ENCODE results near the gene KAT2B. TPM values are rescaled to one million over a fixed set of nuclear protein-coding genes. Genes with fewer than 3 reads are reported as not detected.

KAT2B gene
- total and polyA plus RNA-seq, 9 donors: 13.4 to 22.9 (median 17.2) TPM

DNA sequence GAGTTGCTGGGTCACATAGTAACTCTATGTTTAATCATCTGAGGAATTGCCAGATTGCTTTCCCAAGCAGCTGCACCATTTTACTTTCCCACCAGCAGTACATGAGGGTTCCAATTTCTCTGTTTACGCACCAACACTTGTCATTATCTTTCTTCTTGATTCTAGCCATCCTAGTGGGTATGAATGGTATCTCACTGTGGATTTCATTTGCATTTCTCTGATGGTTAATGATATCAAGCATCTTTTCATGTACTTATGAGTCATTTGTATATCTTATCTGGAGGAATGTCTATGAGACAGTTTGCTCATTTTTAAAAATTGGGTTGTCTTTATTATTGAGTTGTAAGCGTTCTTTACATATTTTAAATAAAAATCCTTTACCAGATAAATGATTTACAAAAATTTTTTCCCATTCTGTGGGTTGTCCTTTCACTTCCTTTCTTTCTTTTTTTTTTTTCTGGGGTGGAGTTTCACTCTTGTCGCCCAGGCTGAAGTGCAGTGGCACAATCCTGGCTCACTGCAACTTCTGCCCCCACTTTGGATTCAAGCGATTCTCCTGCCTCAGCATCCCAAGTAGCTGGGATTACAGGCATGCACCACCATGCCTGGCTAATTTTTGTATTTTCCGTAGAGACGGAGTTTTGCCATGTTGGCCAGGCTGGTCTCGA, 154.7 kb downstream of the KAT2B start:
- WGBS (ENCODE audit: insufficient coverage): 93% methylated on average over 4 of the region's 7 CpGs
- Histone ChIP-seq H3K27me3 (ENCODE audit: control insufficient read depth, insufficient read depth, low read length) (no peaks in the 10 kb centered on the region), H3K4me1 (ENCODE audit: control insufficient read depth, insufficient read depth, low read length) (no peaks in the 10 kb centered on the region)

DNA sequence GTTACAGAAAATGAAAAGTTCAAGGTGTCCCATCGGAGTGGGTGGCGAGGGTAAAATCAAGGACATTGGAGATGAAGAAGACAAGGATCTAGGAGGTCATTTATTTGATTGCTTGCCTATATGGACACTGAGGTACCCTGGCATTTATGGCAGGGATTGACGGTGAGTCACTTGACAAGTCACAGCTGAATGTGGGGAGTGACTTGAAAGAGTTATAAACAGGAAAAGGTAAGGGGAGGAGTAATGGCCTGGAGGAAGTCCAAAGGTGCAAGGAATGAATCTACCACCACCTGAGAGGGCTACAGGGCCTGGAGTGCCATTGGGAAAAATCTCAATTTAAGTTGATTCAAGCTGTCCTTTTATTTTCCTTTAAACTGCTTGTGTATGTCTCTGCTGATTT, 157.5 kb downstream of the KAT2B start:
- H3K4me1 ChIP-seq (ENCODE audit: control insufficient read depth, insufficient read depth, low read length): no peaks in the 10 kb centered on the region
- H3K27ac ChIP-seq (ENCODE audit: low read length): no peak overlapping the region
- no peaks in the 10 kb centered on the region for H3K9me3 ChIP-seq (replicated peaks; ENCODE audit: control insufficient read depth, low read depth, low read length)
- no peak overlapping the region for H3K4me3 ChIP-seq (ENCODE audit: low read length)
- H3K36me3 ChIP-seq (ENCODE audit: control insufficient read depth, insufficient read depth, low read length): no peaks in the 10 kb centered on the region
- WGBS (ENCODE audit: insufficient coverage): 82% methylated on average over 3 of the region's 3 CpGs
- no peaks in the 10 kb centered on the region for H3K27me3 ChIP-seq (ENCODE audit: control insufficient read depth, insufficient read depth, low read length)
- DNase-seq: no peak

More for the DNA sequence above, 154.7 kb downstream of the KAT2B start:
- no peaks in the 10 kb centered on the region for H3K36me3 ChIP-seq (ENCODE audit: control insufficient read depth, insufficient read depth, low read length)
- H3K9me3 ChIP-seq (replicated peaks; ENCODE audit: control insufficient read depth, low read depth, low read length): no peaks in the 10 kb centered on the region
- H3K27ac ChIP-seq (ENCODE audit: low read length): no peak overlapping the region
- DNase-seq: no peak
- H3K4me3 ChIP-seq (ENCODE audit: low read length): no peak overlapping the region

DNA sequence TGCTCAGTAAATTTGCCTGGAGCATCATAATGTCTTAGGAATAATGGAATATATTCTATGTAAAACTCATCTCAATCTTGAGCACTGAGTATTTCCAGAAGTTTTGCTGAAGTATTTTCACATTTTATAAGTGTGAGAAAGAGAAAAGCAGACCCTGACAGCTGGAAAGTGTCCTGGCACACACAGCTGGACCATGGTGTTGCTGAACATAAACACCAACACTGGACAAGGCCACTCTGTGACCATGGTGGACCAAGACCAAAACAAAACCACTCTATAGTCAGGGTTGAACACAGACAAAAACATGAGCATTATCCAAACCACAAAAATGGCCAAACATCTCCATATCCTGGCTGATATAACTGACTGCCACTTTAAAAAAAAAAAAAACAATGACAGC, 160.9 kb downstream of the KAT2B start:
- no peaks in the 10 kb centered on the region for H3K9me3 ChIP-seq (replicated peaks; ENCODE audit: control insufficient read depth, low read depth, low read length)
- no peaks in the 10 kb centered on the region for H3K4me1 ChIP-seq (ENCODE audit: control insufficient read depth, insufficient read depth, low read length)
- no peak for DNase-seq
- H3K4me3 ChIP-seq (ENCODE audit: low read length): no peak overlapping the region
- no peaks in the 10 kb centered on the region for H3K27me3 ChIP-seq (ENCODE audit: control insufficient read depth, insufficient read depth, low read length)
- H3K36me3 ChIP-seq (ENCODE audit: control insufficient read depth, insufficient read depth, low read length): no peaks in the 10 kb centered on the region
- H3K27ac ChIP-seq (ENCODE audit: low read length): no peak overlapping the region

Other genes with a start within 250 kb of the KAT2B start
- gene EFHB, start 106.2 kb upstream of the KAT2B start, total RNA-seq: 0.89 TPM
- gene EFHB, start 106.2 kb upstream of the KAT2B start, polyA plus RNA-seq (ENCODE audit: insufficient read depth in 1 of 8, insufficient read length in 8 of 8, low replicate concordance in 1 of 8): 1 to 10 TPM in 3 of 8 donors, under 1 TPM in 5; 0.47 to 2.2 (median 0.87) TPM
- 30.4 TPM for gene RAB5A, start 93.3 kb upstream of the KAT2B start, total RNA-seq
- 10 to 100 TPM; 32.4 to 49.9 (median 36.5) TPM for gene RAB5A, start 93.3 kb upstream of the KAT2B start, polyA plus RNA-seq (ENCODE audit: insufficient read depth in 1 of 8, insufficient read length in 8 of 8, low replicate concordance in 1 of 8)
- gene PP2D1, start 28.2 kb upstream of the KAT2B start, total RNA-seq: not detected
- gene PP2D1, start 28.2 kb upstream of the KAT2B start, polyA plus RNA-seq (ENCODE audit: insufficient read depth in 1 of 8, insufficient read length in 8 of 8, low replicate concordance in 1 of 8): under 1 TPM; 0.12 to 0.37 (median 0.21) TPM
- gene SGO1, start 145.8 kb downstream of the KAT2B start, total RNA-seq: 4.2 TPM
- gene SGO1, start 145.8 kb downstream of the KAT2B start, polyA plus RNA-seq (ENCODE audit: insufficient read depth in 1 of 8, insufficient read length in 8 of 8, low replicate concordance in 1 of 8): 1 to 10 TPM; 4.5 to 8.1 (median 5.6) TPM

Measured in muscle of leg (tissue), 11 donors.